Measurements from ENCODE around the gene TBC1D10A.

DNA sequence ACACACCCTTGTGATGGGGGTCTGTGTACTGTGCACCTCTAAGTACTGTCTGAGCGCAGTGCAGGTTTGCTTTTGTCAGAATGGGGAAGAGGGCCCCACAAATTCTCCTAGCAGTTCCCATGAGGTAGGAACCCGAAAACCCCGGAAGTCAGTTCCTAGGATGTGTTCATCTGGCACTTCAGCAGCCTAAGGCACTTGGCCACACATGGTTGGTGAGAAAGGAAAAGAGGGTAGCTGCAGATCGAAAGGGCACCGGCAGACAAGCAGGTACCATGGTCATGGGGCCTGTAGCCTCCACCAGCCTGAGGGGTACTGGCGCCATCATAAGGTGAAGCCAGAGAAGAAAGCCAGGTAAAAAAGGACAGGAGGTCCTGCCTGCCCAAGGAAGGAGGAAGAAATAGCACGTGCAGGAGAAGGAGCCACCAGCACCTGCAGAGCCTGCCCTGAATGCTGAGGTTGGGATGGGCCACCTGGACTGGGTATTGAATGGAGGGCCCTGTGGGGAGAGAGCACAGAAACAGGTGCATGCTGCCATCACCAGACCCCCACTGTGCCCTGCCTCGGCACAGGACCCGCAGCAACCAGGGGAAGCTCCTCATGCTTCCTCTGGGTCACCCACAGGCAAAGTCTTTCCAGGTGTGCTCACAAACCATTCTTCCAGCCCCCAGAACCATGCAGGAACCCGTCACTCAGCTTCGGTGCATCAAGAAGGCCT, 29.3 kb downstream of the TBC1D10A start:
- TF ChIP-seq, protein P1, sequence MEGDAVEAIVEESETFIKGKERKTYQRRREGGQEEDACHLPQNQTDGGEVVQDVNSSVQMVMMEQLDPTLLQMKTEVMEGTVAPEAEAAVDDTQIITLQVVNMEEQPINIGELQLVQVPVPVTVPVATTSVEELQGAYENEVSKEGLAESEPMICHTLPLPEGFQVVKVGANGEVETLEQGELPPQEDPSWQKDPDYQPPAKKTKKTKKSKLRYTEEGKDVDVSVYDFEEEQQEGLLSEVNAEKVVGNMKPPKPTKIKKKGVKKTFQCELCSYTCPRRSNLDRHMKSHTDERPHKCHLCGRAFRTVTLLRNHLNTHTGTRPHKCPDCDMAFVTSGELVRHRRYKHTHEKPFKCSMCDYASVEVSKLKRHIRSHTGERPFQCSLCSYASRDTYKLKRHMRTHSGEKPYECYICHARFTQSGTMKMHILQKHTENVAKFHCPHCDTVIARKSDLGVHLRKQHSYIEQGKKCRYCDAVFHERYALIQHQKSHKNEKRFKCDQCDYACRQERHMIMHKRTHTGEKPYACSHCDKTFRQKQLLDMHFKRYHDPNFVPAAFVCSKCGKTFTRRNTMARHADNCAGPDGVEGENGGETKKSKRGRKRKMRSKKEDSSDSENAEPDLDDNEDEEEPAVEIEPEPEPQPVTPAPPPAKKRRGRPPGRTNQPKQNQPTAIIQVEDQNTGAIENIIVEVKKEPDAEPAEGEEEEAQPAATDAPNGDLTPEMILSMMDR (IDR thresholded peaks at IDR 0.05; ENCODE audit: insufficient read depth, low read depth, low read length), result no peak
- no peak for TF ChIP-seq EZH2 (IDR thresholded peaks at IDR 0.05; ENCODE audit: insufficient read depth, low read length)

Data from astrocyte (in vitro differentiated cells and primary cell).